ENCODE results near the gene ADGRA1.

ADGRA1 gene

GRCh38 chr10:133166504-133166827 is 78.7 kb downstream of the ADGRA1 start:
- no peak for TF ChIP-seq CTCF (conservative IDR thresholded peaks at IDR 0.05; ENCODE audit: control insufficient read depth, insufficient read depth, low read depth, low read length)
- no peak for DNase-seq (ENCODE audit: low read depth)
- H3K4me3 ChIP-seq (ENCODE audit: control insufficient read depth, low read depth, low read length) = no peak overlapping the region

GRCh38 chr10:133166828-133167692 is 79.3 kb downstream of the ADGRA1 start:
- H3K4me3 ChIP-seq (ENCODE audit: control insufficient read depth, low read depth, low read length) = no peak overlapping the region
- no peak for TF ChIP-seq CTCF (conservative IDR thresholded peaks at IDR 0.05; ENCODE audit: control insufficient read depth, insufficient read depth, low read depth, low read length)
- no peak for DNase-seq (ENCODE audit: low read depth)

GRCh38 chr10:133167693-133168616 is 80.2 kb downstream of the ADGRA1 start:
- no peak for TF ChIP-seq CTCF (conservative IDR thresholded peaks at IDR 0.05; ENCODE audit: control insufficient read depth, insufficient read depth, low read depth, low read length)
- DNase-seq (ENCODE audit: low read depth) = no peak
- no peak overlapping the region for H3K4me3 ChIP-seq (ENCODE audit: control insufficient read depth, low read depth, low read length)

GRCh38 chr10:133168617-133169031 is 80.9 kb downstream of the ADGRA1 start:
- no peak for TF ChIP-seq CTCF (conservative IDR thresholded peaks at IDR 0.05; ENCODE audit: control insufficient read depth, insufficient read depth, low read depth, low read length)
- no peak overlapping the region for H3K4me3 ChIP-seq (ENCODE audit: control insufficient read depth, low read depth, low read length)
- no peak for DNase-seq (ENCODE audit: low read depth)

- no peak for TF ChIP-seq CTCF (conservative IDR thresholded peaks at IDR 0.05; ENCODE audit: control insufficient read depth, insufficient read depth, low read depth, low read length)
- no peak overlapping the region for H3K4me3 ChIP-seq (ENCODE audit: control insufficient read depth, low read depth, low read length)
- no peak for DNase-seq (ENCODE audit: low read depth)
Observed at GRCh38 chr10:133169173-133169947, 81.6 kb downstream of the ADGRA1 start.

- TF ChIP-seq CTCF (conservative IDR thresholded peaks at IDR 0.05; ENCODE audit: control insufficient read depth, insufficient read depth, low read depth, low read length) = no peak
- no peak for DNase-seq (ENCODE audit: low read depth)
- H3K4me3 ChIP-seq (ENCODE audit: control insufficient read depth, low read depth, low read length) = no peak overlapping the region
Observed at GRCh38 chr10:133170092-133170491, 82.4 kb downstream of the ADGRA1 start.
